HepG2 (cell line): ENCODE results near the gene PLPP3. TPM values are rescaled to one million over a fixed set of nuclear protein-coding genes. Genes with fewer than 3 reads are reported as not detected.

Source experiments
- ATAC-seq: fragments of 200-7000 bp; cut with Tn5 transposase; 3 replicates; pipeline ENCODE4 v1.9.1; 2020; ENCODE audit warnings: mild to moderate bottlenecking, moderate library complexity
- BruUV-seq: library from RNA; stranded (reverse); fragments of 400-500 nt; replicated peaks from 2 replicates; lab custom pipeline; 2021; lab: Mats Ljungman, UMichigan
- CTCF ChIA-PET: fragments of 300-600 bp; formaldehyde crosslinking; extraction: SDS; loops from one replicate; lab custom pipeline; 2021; ENCODE audit warnings: low total read pairs, inconsistent platforms, low intra/inter-chr PET ratio; lab: Yijun Ruan, JAX
- POLR2A ChIA-PET: fragments of 350-600 bp; sonication (Branson Sonifier 250); formaldehyde crosslinking; loops from one replicate; lab custom pipeline; 2020; ENCODE audit warnings: antibody characterized with exemption, inconsistent platforms; lab: Yijun Ruan, JAX
- DNase-seq: peaks from one replicate; pipeline ENCODE4 v3.0.0-alpha.2; 2015; ENCODE audit warnings: low spot score
- FAIRE-seq: peaks from 3 replicates; lab custom pipeline; 2011; peaks lifted over from hg19 to GRCh38; lab: Jason Lieb, UNC
- H2AFZ ChIP-seq: one replicate; pipeline ENCODE4 v1.6.1; 2011; ENCODE audit warnings: low read length, inconsistent platforms
- H3K27ac ChIP-seq: fragments of 300-600 bp; 3 replicates; pipeline ENCODE4 v1.8.0; 2011; ENCODE audit warnings: mixed run types, mild to moderate bottlenecking, mixed read lengths, low read length, inconsistent platforms; ENCODE audit not compliant: insufficient read depth; ENCODE audit errors: extremely low read length
- H3K27me3 ChIP-seq, 2 experiments: fragments of 200-600 bp in 1 of 2; 2 replicates in 1 of 2; 3 replicates in 1 of 2; pipeline versions ENCODE4 v1.6.0 to v1.8.0; 2011; ENCODE audit warnings: low read length in 2 of 2, mild to moderate bottlenecking in 2 of 2, moderate library complexity in 2 of 2, inconsistent platforms in 1 of 2; ENCODE audit not compliant: insufficient read depth in 2 of 2, control insufficient read depth in 1 of 2
- H3K36me3 ChIP-seq, 2 experiments: fragments of 200-600 bp in 1 of 2; replicated peaks in 1 of 2; 2 replicates in 1 of 2; 3 replicates in 1 of 2; pipeline versions ENCODE4 v1.5.1 to v1.8.0; 2011; ENCODE audit warnings: low read length in 2 of 2, inconsistent platforms in 1 of 2; ENCODE audit not compliant: insufficient read depth in 2 of 2, control insufficient read depth in 1 of 2
- H3K4me1 ChIP-seq: 2 replicates; pipeline ENCODE4 v1.5.1; 2012; ENCODE audit warnings: low read length, inconsistent platforms; ENCODE audit not compliant: insufficient read depth
- H3K4me2 ChIP-seq: 2 replicates; pipeline ENCODE4 v1.6.0; 2011; ENCODE audit warnings: low read depth, low read length, inconsistent platforms
- H3K4me3 ChIP-seq, 3 experiments: fragments of 200-600 bp in 1 of 3; sonication (generic), shearing (Covaris generic) in 1 of 3; replicated peaks in 1 of 3; 2 replicates each; pipeline ENCODE4 v1.5.1; 2011 to 2016; ENCODE audit warnings: low read length in 3 of 3, inconsistent platforms in 2 of 3, low read depth in 2 of 3, mild to moderate bottlenecking in 2 of 3, control low read depth in 1 of 3, mixed read lengths in 1 of 3; ENCODE audit not compliant: insufficient read depth in 1 of 3
- H3K79me2 ChIP-seq: one replicate; pipeline ENCODE4 v1.6.1; 2011; ENCODE audit warnings: low read length, inconsistent platforms; ENCODE audit not compliant: insufficient read depth
- H3K9ac ChIP-seq: 2 replicates; pipeline ENCODE4 v1.6.0; 2011; ENCODE audit warnings: mild to moderate bottlenecking, low read depth, low read length, inconsistent platforms; ENCODE audit not compliant: insufficient read depth
- H3K9me3 ChIP-seq: 2 replicates; pipeline ENCODE4 v1.5.1; 2012; ENCODE audit warnings: mild to moderate bottlenecking, low read length
- H4K20me1 ChIP-seq: 2 replicates; pipeline ENCODE4 v1.6.0; 2011; ENCODE audit warnings: inconsistent platforms, mild to moderate bottlenecking, low read length, moderate library complexity; ENCODE audit not compliant: insufficient read depth
- GATAD1 ChIP-seq: IDR thresholded peaks from 2 replicates; pipeline ENCODE4 v1.6.1; 2016; ENCODE audit warnings: missing genetic modification reagents, missing compliant biosample characterization
- HMG20A ChIP-seq: IDR thresholded peaks from 2 replicates; pipeline ENCODE4 v1.6.1; 2016; ENCODE audit warnings: borderline replicate concordance
- HMGXB3 ChIP-seq: sonication (generic); formaldehyde crosslinking; IDR thresholded peaks from 2 replicates; pipeline ENCODE4 v1.4.0; 2020; ENCODE audit warnings: missing genetic modification reagents, borderline replicate concordance
- KDM6A ChIP-seq: IDR thresholded peaks from 2 replicates; pipeline ENCODE4 v1.6.1; 2016; ENCODE audit warnings: low read depth
- MAFF ChIP-seq: IDR thresholded peaks from 2 replicates; pipeline ENCODE4 v1.6.1; 2011; ENCODE audit warnings: low read depth, low read length, improper control_type of control experiment
- MYNN ChIP-seq: sonication (generic); formaldehyde crosslinking; IDR thresholded peaks from 2 replicates; pipeline ENCODE4 v1.4.0; 2020; ENCODE audit warnings: mild to moderate bottlenecking, low read depth, missing genetic modification reagents
- NCOR1 ChIP-seq: fragments of 200-600 bp; sonication (generic); IDR thresholded peaks from 2 replicates; pipeline ENCODE4 v1.7.0; 2017; ENCODE audit warnings: antibody characterized with exemption, low read length, borderline replicate concordance
- RBM39 ChIP-seq: fragments of 200-400 bp; formaldehyde crosslinking; IDR thresholded peaks from one replicate; pipeline ENCODE4 v1.6.1; 2018; ENCODE audit warnings: antibody characterized with exemption, mild to moderate bottlenecking, low read depth, low read length; ENCODE audit not compliant: poor library complexity, severe bottlenecking
- SAP130 ChIP-seq: IDR thresholded peaks from 2 replicates; pipeline ENCODE4 v1.6.1; 2016; ENCODE audit warnings: low read depth
- ZNF768 ChIP-seq: sonication (generic); formaldehyde crosslinking; IDR thresholded peaks from 2 replicates; pipeline ENCODE4 v1.4.0; 2020; ENCODE audit warnings: missing genetic modification reagents
- WGBS: methylation state at CpG from one replicate; pipeline ENCODE4 v1.1.6; 2017; ENCODE audit warnings: low lambda C conversion rate; 5-methylcytosine and 5-hydroxymethylcytosine counted together
- in situ Hi-C: cut with HindIII; loops from 2 replicates; pipeline ENCODE4 v1.10.0; 2017; ENCODE audit warnings: low pct_unique_long_range_greater_than_20kb; ENCODE audit not compliant: extremely low pct_ligation_motif_present
- intact Hi-C: fragments of 100-400 bp; cut with micrococcal nuclease; formaldehyde crosslinking; loops from one replicate; pipeline ENCODE4 v1.10.0; 2022; ENCODE audit not compliant: unreplicated experiment
- polyA plus RNA-seq, 8 experiments: library from polyadenylated mRNA; depleted of rRNA in 3 of 8; stranded (reverse) in 7 of 8; unstranded in 1 of 8; fragments of >200 nt; fragmentation: Illumina TruSeq in 4 of 8; extraction: Trizol in 4 of 8; gene quantifications; 2 replicates each; pipeline versions ENCODE4 v1.2.1 to v1.2.3, GENCODE V29; 2011 to 2016; ENCODE audit warnings: low read depth in 4 of 8, missing spikeins in 1 of 8, mixed read lengths in 1 of 8; ENCODE audit not compliant: insufficient read depth in 1 of 8
- total RNA-seq, 5 experiments: library from RNA; depleted of rRNA; stranded (reverse); fragments of >200 nt; fragmentation: Illumina TruSeq; extraction: Trizol; gene quantifications; 2 replicates each; pipeline ENCODE4 v1.2.3, GENCODE V29; 2016; ENCODE audit warnings: low read depth in 1 of 5

PLPP3 gene
- total and polyA plus RNA-seq, 2 of the 13 experiments (the other 11 are each of a cell fraction or from before 2014, with no cell fraction given): 49.7 to 65.8 TPM

- no peak overlapping the region for H2AFZ ChIP-seq
- H3K27me3 ChIP-seq: no peaks in the 10 kb centered on the region
- no peaks in the 10 kb centered on the region for H4K20me1 ChIP-seq
- no peak overlapping the region for H3K27ac ChIP-seq
- WGBS: 93% methylated on average over 8 of the region's 8 CpGs
- ATAC-seq (no peak), FAIRE-seq (no peak), DNase-seq (no peak)
- no peak overlapping the region for H3K4me3 ChIP-seq
- H3K9me3 ChIP-seq: no peaks in the 10 kb centered on the region
- in situ Hi-C loops: no loop called here
- peaks cover 26% of the 10 kb centered on the region for H3K79me2 ChIP-seq
- intact Hi-C loops: no loop called here
- ChIA-PET CTCF (no interaction called here), POLR2A (interaction anchor here (0.6 kb wide), 1 partner anchor 100 kb away, joined by 4 read pairs; no protein-coding TSS in a partner anchor)
- TF ChIP-seq NCOR1: no peak
- H3K4me2 ChIP-seq: no peak overlapping the region
- H3K36me3 ChIP-seq: peaks cover 24 to 75% of the 10 kb centered on the region in 2 experiments
- peaks cover 52% of the 10 kb centered on the region for H3K4me1 ChIP-seq
- H3K9ac ChIP-seq: no peak overlapping the region
- no TSS peak for BruUV-seq
Measured at GRCh38 chr1:56512724-56513494, 66.5 kb downstream of the PLPP3 start.

GRCh38 chr1:56511766-56512165, 67.6 kb downstream of the PLPP3 start:
- peak overlapping the region; percentile 93 for H3K27ac ChIP-seq
- H3K4me2 ChIP-seq: no peak overlapping the region
- POLR2A ChIA-PET: interaction anchor here (0.9 to 8.2 kb wide), 5 partner anchors 16 to 65 kb away, joined by 3 to 74 read pairs (median 7); partner anchors contain the start of gene PLPP3
- H2AFZ ChIP-seq: no peak overlapping the region
- DNase-seq: no peak
- 97% methylated on average over 8 of the region's 8 CpGs for WGBS
- no peak overlapping the region for H3K4me3 ChIP-seq
- no peaks in the 10 kb centered on the region for H3K27me3 ChIP-seq
- no peaks in the 10 kb centered on the region for H4K20me1 ChIP-seq
- FAIRE-seq: no peak
- TF ChIP-seq RBM39 (no peak), HMG20A (CRISPR knock-in tag) (no peak), ZNF768 (CRISPR knock-in tag) (no peak), GATAD1 (CRISPR knock-in tag) (no peak), MYNN (CRISPR knock-in tag) (no peak), SAP130 (CRISPR knock-in tag) (no peak), MAFF (no peak), HMGXB3 (CRISPR knock-in tag) (no peak), KDM6A (CRISPR knock-in tag) (no peak)
- peaks cover 37% of the 10 kb centered on the region for H3K79me2 ChIP-seq
- no peak overlapping the region for H3K9ac ChIP-seq
- in situ Hi-C loops (no loop called here), intact Hi-C loops (no loop called here)
- peaks cover 23 to 75% of the 10 kb centered on the region in 2 experiments for H3K36me3 ChIP-seq
- H3K4me1 ChIP-seq: peaks cover 63% of the 10 kb centered on the region
- BruUV-seq: no TSS peak
- CTCF ChIA-PET: no interaction called here
- no peaks in the 10 kb centered on the region for H3K9me3 ChIP-seq
- ATAC-seq: no peak
